GM21423 (cell line): ENCODE measurements around the gene RHBDD3.
A peak's percentile ranks its signal among the peaks of the same experiment; 100 is the strongest.
"Not testable (repeated sequence)": the region's sequence is repeated elsewhere in the genome, so short reads cannot be mapped to it uniquely, and the experiment has no call there.

Experiments
- ATAC-seq: cut with Tn5 transposase; IDR thresholded peaks from one replicate; pipeline ENCODE4 v1.9.1; 2021; ENCODE audit warnings: mild to moderate bottlenecking, moderate library complexity; ENCODE audit not compliant: unreplicated experiment

Gene RHBDD3

DNA sequence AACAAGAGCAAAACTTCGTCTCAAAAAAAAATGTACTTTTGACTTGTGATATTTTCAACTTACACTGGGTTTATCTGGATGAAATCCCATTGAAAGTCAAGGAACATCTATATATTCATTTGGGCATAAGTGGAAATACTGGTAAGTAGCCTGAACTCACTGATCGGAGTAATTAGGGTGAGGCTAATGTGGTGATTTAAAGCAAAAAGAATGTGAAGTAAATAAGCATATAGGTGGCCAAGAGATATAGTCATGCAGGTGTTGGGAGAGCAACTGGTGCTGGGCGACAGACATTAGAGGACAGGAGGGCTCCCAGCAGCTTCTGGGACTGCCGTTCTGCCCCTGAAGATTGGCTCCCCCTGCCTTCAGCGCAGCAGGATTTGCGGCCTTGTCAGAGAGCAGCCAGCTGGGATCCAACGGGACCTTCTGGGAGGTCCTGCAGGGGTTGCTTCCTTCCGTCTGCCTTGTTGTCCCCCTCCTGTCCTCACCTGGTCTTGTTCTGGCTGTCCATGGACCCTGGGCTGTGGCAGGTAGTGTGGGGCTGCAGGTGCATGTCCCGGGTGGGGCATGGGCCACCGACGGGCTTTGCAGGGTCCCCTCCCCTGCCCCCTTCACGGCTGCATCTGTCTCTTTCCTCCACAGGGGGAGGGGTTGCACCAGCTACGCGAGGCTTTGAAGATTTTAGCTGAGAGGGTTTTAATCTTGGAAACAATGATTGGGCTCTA is 14.1 kb downstream of the RHBDD3 start:
- ATAC-seq = no peak

DNA sequence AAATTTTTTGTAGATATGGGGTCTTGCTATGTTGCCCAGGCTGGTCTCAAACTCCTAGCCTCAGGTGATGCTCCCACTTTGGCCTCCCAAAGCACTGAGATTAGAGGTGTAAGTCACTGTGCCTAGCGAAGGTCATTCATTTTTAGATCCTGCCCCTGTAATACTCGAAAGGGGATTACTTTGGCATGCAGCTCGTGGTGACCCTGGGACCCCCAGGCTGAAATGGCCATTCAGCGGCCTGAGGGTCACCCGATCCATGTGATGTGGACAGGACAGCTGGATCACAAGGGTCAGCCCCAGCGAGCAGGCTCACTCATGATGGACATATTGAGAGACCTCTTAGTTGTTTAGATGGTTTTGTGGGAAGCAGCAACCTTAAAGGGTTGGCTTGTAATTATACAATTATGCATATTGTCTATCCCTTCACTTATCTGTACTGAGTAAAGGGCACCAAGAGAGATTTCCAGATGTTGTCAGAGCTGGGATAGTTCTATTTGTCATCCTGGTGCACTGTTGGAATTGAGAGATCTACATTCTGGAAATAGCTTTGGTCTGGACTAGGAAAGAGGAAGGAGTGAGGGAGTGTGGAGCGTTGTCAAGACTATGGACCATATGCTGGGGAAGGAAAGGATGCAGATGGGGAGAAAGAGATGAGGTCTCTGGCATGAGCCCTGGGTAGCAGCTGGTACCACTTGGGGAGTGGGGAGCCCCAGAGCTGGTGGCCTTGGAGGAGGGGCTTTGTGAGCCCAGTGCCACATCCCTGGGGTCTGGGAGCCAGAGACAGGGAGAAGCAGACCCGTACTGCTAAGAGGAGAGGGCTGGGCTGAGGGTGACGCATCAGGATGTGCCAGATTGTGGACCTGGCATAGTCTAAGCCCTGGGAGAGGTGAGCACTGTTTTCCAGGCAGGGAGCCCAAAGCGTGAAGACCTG is 15.5 kb downstream of the RHBDD3 start:
- no peak for ATAC-seq

DNA sequence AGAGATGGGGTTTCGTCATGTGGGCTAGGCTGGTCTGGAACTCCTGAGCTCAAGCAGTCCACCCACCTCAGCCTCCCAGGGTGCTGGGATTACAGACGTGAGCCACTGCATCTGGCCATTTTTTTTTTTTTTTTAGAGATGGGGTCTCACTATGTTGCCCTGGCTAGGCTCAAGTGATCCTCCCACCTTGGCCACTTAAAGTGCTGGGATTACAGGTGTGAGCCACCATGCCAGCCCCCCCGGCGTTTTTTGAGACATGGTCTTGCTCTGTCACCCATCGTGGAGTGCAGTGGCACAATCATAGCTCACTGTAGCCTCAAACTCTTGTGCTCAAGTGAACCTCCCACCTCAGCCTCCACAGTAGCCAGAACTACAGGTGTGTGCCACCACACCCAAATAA is 16.5 kb downstream of the RHBDD3 start:
- ATAC-seq = no peak

DNA sequence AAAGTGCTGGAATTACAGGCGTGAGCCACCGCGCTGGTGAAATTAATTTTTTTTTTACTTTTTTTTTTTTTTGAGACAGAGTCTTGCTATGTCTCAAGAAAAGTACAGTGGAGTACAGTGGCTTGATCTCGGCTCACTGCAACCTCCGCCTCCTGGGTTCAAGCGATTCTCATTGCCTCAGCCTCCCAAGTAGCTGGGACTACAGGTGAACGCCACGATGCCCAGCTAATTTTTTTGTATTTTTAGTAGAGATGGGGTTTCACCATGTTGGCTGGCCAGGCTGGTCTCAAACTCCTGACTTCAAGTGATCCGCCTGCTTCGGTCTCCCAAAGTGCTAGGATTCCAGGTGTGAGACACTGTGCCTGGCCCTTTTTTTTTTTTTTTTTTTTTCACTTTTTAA is 19.9 kb downstream of the RHBDD3 start:
- not testable (repeated sequence) for ATAC-seq

DNA sequence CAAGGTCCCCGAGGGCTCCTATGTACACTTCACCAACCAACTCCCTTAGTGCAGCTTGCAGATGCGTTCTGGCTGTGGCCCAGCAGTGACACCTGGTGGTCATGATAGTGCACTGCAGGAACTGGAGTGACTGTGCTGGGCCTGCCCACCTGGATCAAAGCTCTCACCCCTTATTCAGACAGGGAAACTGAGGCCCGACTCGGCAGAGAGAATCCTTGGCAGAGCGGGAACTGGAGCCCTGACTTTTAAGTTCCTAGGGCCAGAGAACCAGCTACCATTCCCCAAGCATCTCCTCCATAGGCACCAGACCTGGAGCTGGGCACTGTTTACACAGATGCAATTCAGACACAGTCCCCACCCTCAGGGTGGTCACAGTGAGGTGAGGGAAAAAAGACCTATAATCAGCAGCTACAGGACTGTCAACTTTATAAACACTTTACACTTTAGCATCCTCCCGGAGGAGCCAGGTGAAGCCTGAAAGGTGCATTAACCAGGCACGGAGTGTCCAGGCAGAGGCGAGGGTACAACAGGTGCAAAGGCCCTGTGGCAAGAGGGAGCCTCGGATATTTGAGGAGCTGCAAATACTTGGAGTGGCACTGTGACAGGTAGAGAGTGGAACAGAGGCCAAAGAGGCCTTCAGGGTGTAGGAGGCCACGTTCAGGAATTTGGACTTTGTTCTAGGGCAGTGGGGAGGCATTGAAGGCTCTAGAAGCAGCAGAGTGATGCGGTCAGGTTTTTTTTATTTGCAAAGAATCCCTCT is 22.0 kb downstream of the RHBDD3 start:
- peak; percentile 52 for ATAC-seq

DNA sequence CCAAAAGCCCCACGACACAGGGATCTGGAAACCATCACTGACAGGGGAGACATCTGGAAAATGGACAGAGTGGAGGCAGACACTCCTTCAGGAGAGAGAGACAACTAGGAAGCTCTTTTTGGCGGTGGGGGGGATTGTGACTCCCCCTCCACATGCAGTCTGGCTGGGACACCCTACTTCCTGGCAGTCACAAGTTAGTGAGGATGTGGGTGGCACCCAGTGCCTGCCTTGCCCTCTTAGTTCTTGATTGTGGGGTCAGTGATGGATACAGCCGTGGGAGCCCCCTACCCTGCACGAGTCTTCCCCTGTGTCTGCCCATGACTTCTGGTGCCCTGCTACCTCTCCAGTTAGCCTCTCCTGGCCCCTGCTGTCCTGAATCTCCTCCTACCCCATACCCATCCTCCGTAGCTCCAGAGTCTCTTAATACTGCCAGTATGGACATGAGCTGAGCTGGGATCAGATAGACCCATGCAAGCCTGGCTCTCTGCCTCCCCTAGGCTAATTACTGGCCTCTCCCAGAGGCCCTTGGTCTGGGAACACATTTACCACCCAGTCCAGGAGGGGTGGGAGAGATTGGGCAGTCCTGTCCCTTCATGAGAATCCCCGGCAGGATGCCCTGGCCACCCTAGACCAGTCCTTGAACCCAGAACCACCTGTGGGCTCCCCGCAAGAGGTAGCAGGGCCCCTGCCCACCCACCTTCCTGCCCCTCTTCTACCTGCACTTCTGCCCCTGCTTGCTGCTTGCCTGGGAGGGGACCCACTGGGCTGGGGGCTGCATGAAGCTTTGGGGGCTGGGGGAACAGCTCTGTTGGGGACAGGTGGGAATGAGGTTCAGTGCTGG is 22.8 kb downstream of the RHBDD3 start:
- ATAC-seq = no peak

DNA sequence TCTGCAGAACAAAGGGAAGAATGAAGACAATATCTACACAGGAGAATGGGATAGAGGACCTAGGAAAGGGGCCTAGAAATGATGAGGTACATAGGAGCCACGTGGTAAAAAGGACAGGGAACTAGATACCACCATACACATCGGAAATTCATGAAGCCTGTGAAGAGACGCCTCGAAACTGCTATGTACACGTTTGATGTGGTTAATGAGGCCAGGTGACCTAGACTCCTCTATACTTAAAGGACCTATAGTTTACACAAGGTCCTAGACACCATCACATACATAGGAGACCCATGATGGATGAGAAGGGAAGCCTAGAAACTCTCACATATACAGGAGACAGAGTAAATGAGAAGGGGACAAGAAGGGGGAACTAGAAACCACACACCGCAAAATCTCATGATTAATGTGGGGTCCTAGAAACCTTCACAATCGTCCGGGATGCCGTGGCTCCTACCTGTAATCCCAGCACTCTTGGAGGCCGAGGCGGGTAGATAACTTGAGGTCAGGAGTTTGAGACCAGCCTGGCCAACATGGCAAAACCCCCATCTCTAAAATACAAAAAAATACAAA is 23.8 kb downstream of the RHBDD3 start:
- no peak for ATAC-seq

DNA sequence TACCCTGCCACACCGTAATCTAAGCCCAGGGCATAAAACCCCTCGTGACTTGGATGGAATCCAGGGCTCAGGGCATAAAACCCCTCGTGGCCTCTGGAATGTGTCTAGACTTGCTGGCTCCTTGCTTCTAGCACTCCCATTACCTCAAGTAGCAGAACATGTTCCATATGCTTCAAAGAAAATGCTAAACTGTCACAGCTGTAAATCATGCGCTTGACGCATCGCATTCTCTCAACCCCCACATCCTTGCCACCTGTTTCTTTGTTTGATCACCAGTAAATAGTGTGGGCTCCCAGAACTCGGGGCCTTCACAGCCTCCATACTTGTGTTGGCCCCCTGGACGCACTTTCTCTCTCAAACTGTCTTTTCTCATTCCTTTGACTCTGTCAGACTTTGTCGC is 27.3 kb downstream of the RHBDD3 start:
- ATAC-seq = not testable (repeated sequence)

DNA sequence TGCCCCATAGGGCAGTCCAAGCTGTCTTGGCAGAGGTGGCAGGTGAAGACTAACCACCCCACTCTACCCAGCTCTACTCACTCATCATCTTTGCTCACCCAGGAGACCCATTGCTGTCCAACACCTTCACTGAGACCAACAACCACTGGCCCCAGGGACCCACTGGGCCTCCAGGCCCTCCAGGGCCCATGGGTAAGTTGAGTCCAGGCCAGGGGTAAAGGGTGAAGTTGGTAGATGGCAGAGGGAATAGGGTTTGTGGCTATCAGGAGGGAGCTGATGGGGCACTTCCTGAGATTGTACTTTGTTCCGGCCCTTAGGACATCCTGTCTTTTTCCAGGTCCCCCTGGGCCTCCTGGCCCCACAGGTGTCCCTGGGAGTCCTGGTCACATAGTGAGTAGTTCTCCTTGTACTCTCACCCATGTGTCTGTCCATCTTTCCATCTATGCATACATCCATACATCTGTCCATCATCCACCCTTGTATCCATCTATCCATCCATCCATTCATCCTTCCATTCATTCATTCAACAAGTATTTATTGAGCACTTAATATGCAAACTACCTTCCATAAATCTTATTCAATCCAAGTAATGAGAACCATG is 34.4 kb downstream of the RHBDD3 start:
- no peak for ATAC-seq

DNA sequence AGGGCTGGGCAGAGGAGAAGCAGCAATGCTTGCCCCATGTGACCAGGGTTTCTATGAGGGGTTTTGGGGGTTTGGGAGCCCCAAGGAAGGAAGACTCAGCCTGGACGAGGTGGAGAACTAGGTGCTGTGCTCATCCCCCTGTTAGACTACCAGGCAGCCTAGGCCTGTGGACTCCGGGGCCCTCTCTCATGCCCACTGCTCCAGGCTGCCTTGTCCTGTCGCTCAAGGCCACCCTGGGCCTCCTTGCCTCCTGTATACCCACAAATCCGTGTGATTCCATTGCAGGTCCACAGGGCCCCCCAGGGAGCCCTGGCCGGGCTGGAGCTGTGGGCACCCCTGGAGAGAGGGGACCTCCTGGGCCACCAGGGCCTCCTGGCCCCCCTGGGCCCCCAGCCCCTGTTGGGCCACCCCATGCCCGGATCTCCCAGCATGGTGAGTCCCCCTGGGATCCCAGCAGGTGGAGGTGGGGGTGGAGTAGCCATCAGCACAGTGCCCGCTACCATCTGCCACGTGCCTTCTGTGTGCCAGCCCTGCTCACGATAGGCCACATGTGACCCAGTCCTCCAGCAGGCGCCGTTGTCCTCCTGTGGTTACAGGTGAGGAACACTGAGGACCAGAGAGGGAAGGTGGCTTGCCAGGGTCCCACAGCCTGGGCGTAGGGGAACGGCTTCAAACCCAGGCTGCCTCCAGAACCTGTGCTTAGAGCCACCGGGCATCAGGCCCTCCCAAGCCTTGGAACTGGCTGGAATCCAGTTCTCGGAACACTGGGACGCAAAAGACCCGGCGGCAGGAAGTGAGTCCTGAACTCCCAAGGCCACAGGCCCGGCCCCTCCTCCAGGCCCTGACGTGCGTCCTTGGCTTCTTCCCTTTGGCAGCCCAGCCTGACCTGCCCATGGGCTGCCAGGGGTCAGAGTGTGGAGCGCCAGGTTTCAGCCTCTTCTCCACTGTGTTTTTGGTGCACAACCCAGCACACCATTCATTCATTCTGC is 35.5 kb downstream of the RHBDD3 start:
- ATAC-seq = no peak

DNA sequence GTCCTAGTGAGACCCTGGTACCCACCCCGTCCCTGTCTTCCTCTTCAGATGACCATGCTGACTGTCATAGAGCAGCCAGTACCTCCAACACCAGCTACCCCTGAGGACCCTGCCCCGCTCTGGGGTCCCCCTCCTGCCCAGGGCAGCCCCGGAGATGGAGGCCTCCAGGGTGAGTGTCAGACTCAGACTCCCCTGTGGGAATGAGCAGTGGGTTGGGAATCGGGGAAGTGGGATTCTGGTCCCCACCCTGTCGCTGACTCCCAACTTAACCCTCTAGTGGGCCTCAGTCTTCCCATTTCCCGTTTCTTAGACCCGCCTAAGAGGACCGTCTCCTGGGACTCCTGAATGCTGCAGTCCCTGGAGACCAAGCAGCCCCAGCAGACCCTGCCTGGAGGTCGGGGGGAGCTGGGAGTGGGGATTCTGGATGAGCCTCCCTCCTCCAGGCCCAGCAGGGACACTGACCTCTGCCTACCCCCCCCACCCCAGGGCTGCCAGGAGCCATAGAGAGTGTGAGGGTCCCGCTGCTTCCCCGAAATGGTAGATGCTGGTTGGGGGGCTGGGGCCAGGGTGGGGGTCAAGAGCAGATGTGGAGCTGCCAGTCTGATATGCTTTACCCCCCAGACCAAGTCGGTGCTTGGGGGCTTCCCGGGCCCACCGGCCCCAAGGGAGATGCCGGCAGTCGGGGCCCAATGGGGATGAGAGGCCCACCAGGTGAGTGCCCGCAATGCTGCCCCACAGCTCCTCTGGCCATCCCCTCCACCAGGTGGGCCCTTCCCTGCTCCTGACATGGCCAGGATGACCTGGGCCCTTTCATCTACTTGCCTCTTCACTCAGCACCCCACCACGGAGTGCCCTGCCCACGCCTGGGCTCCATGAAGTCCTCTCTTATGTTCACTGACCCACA is 36.6 kb downstream of the RHBDD3 start:
- ATAC-seq = no peak

DNA sequence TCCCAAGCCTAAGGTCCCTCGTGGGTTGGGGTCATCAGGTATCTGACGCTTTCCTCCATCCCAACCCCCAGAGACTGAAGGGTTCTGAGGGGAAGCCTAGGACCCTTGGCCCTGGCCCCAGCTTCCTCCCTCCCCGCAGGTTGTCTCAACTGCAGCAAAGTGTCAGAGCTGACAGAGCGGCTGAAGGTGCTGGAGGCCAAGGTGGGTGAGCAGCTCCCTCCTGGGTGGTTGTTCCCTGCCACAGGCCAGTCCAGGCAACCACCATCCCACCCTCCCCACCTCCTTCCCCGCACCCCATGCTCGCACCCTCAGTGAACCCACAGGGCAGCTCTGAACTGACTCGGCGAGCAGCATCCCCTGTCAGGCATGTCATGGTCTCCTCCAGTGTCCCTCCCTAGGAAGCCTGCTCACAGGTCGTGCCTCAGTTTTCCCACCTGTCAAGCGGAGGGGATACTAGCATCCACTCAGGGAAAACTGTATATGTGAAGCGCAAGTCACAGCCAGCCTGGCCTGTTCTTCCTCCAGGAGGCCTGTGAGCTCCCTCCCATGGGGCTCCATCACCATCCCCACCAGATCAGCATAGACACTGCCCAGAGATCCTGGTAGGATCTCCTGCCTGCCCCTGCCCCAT is 41.3 kb downstream of the RHBDD3 start:
- ATAC-seq = no peak

DNA sequence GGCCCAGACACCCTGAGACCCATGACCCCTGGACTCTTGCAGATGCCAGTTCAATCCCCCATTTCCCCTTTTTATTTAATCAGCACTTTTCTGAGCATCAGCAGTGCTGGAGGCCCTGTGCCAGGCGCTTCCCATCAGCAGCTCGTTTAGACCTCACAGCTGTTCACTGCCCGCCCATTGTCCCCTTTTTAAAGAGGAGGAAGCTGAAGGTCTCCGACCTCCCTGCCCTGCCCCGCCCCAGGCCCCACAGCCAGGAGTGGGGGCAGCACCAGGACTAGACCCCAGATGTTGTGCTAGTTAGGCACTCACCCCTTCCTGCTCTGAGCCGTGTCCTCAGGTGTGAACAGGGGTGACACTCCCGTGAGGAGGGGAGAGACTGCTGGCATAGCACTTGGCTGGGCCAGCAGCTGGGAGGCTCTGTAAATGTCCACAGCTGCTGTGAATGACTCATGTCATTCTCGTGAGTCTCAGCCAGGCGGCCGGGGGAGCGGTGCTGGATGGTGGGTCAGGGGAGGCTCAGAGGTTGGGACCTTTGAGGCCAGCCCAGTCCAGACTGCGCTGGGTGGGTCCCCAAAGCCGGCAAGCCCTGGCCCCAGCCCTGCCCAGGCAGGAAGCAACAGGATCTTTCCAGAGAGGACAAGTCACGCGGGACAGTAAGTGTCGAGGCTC is 42.2 kb downstream of the RHBDD3 start:
- ATAC-seq = no peak

DNA sequence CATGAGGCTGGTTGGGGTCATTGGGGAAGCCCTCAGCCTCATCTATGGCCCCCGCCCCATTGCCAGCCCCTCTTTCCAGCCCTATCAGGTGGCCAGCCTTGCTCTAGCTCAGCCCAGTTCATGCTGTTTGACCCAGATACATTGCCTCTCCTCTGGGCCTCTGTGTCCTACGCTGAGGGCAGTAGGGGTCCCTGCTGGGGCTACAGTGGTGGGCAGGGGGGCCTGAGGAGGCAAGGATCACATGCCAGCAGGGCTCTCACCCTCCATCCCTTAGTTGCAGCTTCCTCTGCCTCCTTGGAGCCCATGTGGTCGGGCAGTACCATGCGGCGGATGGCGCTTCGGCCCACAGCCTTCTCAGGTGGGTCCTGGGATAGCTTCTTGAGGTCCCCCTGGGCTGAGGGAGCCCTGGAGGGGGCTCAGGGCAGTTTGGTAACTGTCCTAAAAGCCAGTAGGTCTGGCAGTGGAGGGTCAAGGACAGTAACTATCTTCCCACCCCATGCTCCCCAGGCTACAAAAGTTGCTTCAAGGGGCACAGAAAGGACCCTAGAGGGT is 42.8 kb downstream of the RHBDD3 start:
- no peak for ATAC-seq

DNA sequence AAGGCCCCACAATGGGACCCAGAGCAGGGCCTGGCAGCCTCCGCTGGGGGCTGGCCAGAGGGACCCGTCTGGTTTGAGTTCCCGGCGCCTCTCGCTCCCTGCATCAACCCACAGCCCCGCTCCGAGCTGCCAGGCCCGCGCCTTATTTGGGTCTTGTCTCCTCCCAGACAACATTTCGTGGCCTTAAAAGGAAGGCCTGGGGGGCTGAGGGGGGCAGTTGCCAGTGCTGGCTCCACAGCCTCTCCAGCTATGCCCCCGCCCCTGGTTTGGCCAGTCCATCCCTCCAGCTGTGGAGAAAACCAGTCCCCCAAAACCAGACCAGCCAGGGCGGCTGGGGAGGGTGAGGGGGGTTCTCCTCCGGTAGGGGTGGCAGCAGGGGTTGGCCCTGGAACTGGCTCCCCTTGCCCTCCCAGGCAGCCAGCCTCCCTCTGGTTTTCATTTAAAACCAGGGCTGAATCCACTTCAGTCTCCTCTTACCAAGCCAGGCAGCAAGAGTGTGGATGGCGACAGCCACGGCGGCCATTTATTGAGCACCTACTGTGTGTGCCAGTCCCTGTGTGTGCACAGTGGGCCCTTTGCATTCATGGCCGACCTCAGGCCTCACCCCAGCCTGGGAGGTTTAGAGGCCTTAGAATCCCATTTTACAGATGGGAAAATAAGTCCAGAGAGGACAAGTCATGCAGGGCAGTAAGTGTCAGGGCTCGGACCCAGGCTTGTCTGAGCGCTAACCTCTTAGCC is 43.5 kb downstream of the RHBDD3 start:
- no peak for ATAC-seq
